Astrocyte (in vitro differentiated cells and primary cell): ENCODE results near the gene DDR2.

Experiments
- CTCF ChIP-seq: IDR thresholded peaks from 2 replicates; pipeline ENCODE4 v1.5.1; 2011; ENCODE audit warnings: low read depth, mild to moderate bottlenecking, inconsistent platforms, low read length, moderate library complexity; ENCODE audit not compliant: insufficient read depth
- EZH2 ChIP-seq: IDR thresholded peaks from 2 replicates; pipeline ENCODE4 v1.6.1; 2012; ENCODE audit warnings: mild to moderate bottlenecking, low read length, inconsistent platforms; ENCODE audit not compliant: insufficient read depth

DNA sequence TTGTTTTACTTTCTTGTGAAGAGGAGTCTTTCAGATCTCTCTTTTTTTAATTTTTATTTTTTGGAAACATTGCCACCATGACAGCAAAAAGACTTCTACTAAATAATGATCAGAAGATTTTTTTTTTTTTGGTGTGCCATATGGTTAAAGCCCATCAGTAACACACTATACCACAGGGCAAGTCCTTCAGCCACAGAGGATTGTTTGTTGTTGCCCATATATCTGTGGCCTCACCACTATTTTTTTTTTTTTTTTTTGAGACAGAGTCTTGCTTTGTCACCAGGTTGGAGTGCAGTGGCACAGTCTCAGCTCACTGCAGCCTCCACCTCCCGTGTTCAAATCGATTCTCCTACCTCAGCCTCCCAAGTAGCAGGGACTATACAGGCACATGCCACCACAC is 41.6 kb upstream of the DDR2 start:
- TF ChIP-seq EZH2 (no peak), CTCF (no peak)
